ENCODE data around the gene PATL1. TPM values are rescaled to one million over a fixed set of nuclear protein-coding genes. Genes with fewer than 3 reads are reported as not detected.

The PATL1 gene
- total RNA-seq, 1 donor from 2014 or later: 18.3 TPM

- DNase-seq (ENCODE audit: low read depth): no peak
Measured at GRCh38 chr11:59676205-59676604, 7.4 kb upstream of the PATL1 start.

- DNase-seq (ENCODE audit: low read depth): no peak
Measured at GRCh38 chr11:59674291-59674690, 5.5 kb upstream of the PATL1 start.

GRCh38 chr11:59673291-59673690 lies 4.5 kb upstream of the PATL1 start:
- DNase-seq (ENCODE audit: low read depth): no peak

- DNase-seq (ENCODE audit: low read depth): no peak
Measured at GRCh38 chr11:59671471-59671870, 2.6 kb upstream of the PATL1 start.

GRCh38 chr11:59669611-59670009 lies 773 bp upstream of the PATL1 start:
- no peak for DNase-seq (ENCODE audit: low read depth)

GRCh38 chr11:59668188-59668949 lies 468 bp downstream of the PATL1 start:
- DNase-seq (ENCODE audit: low read depth): peak; percentile 36

GRCh38 chr11:59667812-59668187 lies 1.0 kb downstream of the PATL1 start:
- no peak for DNase-seq (ENCODE audit: low read depth)

- no peak for DNase-seq (ENCODE audit: low read depth)
Measured at GRCh38 chr11:59666969-59667368, 1.9 kb downstream of the PATL1 start.

- DNase-seq (ENCODE audit: low read depth): no peak
Measured at GRCh38 chr11:59660621-59661020, 8.2 kb downstream of the PATL1 start.

- no peak for DNase-seq (ENCODE audit: low read depth)
Measured at GRCh38 chr11:59659981-59660380, 8.9 kb downstream of the PATL1 start.

GRCh38 chr11:59658036-59658435 lies 10.8 kb downstream of the PATL1 start:
- no peak for DNase-seq (ENCODE audit: low read depth)

- no peak for DNase-seq (ENCODE audit: low read depth)
Measured at GRCh38 chr11:59654893-59655292, 13.9 kb downstream of the PATL1 start.

- DNase-seq (ENCODE audit: low read depth): no peak
Measured at GRCh38 chr11:59647245-59647980, 21.4 kb downstream of the PATL1 start.

- DNase-seq (ENCODE audit: low read depth): no peak
Measured at GRCh38 chr11:59644528-59644927, 24.3 kb downstream of the PATL1 start.

- no peak for DNase-seq (ENCODE audit: low read depth)
Measured at GRCh38 chr11:59643390-59643789, 25.4 kb downstream of the PATL1 start.

GRCh38 chr11:59641156-59641555 lies 27.7 kb downstream of the PATL1 start:
- DNase-seq (ENCODE audit: low read depth): no peak

- no peak for DNase-seq (ENCODE audit: low read depth)
Measured at GRCh38 chr11:59630493-59630892, 38.3 kb downstream of the PATL1 start.

GRCh38 chr11:59629996-59630395 lies 38.8 kb downstream of the PATL1 start:
- no peak for DNase-seq (ENCODE audit: low read depth)

GRCh38 chr11:59626969-59627368 lies 41.9 kb downstream of the PATL1 start:
- DNase-seq (ENCODE audit: low read depth): peak; percentile 14

GRCh38 chr11:59625703-59626102 lies 43.1 kb downstream of the PATL1 start:
- DNase-seq (ENCODE audit: low read depth): no peak

- no peak for DNase-seq (ENCODE audit: low read depth)
Measured at GRCh38 chr11:59617876-59618275, 51.0 kb downstream of the PATL1 start.

GRCh38 chr11:59616396-59616982 lies 52.3 kb downstream of the PATL1 start:
- no peak for DNase-seq (ENCODE audit: low read depth)

Measured in myocyte (in vitro differentiated cells).